Measurements from ENCODE around the gene FLNB.
"Not testable (repeated sequence)": the region's sequence is repeated elsewhere in the genome, so short reads cannot be mapped to it uniquely, and the experiment has no call there.

Gene FLNB

GRCh38 chr3:58034738-58035523 lies 26.7 kb downstream of the FLNB start:
- no peak for DNase-seq

- peak; percentile 64 for DNase-seq
These were observed 27.5 kb downstream of the FLNB start for GRCh38 chr3:58035524-58036255.

GRCh38 chr3:58036293-58037032 lies 28.2 kb downstream of the FLNB start:
- DNase-seq = no peak

DNA sequence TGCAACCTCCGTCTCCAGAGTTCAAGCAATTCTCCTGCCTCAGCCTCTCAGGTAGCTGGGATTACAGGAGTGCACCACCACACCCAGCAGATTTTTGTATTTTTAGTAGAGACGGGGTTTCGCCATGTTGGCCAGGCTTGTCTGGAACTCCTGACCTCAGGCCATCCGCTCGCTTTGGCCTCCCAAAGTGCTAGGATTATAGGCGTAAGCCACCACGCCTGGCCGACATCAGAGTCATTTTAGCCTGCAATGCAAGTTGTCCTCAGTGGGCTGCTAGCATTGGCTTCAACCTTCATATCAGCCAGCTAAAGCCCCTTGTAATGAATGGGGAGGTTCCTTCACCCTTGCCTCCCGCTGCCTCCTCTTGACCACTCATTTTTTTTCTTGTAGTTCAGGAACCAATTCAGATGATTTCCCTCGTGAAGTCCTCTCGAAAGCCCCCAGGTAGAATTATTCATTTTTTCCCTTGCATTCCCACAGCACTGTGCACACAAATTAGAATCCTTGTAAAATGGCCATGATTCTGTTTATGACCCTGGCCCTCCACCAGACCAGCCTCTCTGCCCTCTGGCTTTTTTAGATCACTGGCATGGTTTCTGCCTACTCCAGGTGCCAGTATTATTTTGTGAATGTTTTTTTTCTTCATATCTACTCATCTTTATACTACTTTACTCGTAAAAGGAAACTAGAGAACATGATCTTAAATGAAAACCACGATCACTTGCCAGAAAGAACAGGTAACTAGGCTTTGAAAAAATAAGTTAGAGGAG lies 29.1 kb downstream of the FLNB start:
- DNase-seq = no peak

- no peak for DNase-seq
These were observed 30.6 kb downstream of the FLNB start for GRCh38 chr3:58038675-58039292.

GRCh38 chr3:58039601-58040000 lies 31.4 kb downstream of the FLNB start:
- no peak for DNase-seq

- no peak for DNase-seq
These were observed 33.1 kb downstream of the FLNB start for GRCh38 chr3:58041182-58041825.

GRCh38 chr3:58041826-58042324 lies 33.7 kb downstream of the FLNB start:
- DNase-seq = no peak

DNA sequence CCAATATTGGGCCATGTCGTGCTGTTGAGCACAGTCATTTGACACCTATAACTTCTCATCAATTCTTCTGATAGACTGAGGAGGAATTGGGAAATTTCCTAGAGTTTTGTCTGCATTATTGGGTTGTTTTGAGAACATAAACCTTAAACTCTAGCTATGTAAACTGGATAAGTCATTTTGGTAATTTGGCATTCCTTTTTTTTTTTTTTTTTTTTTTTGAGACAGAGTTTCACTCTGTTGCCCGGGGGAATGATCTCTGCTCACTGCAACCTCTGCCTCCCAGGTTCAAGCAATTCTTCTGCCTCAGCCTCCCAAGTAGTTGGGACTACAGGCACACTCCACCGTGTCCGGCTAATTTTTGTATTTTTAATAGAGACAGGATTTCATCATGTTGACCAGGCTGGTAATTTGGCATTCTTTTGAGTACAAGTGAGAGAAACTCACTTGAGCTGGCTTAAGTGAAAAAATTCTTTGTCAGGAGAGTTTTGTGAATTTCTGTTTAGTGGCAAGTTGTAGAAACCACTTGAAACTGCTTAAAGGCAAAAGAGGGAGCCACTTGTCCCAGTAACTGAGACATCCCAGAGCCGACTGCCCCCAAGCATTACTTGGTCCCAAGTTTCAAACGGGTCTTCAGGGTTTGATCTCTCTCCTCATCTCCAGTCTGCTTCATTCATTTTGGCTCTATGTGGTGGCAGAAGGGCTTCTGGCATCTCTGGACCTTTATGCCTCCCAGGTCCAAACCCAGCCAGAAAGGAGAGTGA lies 34.9 kb downstream of the FLNB start:
- no peak for DNase-seq

GRCh38 chr3:58043933-58044332 lies 35.7 kb downstream of the FLNB start:
- no peak for DNase-seq

- peak; percentile 63 for DNase-seq
These were observed 36.7 kb downstream of the FLNB start for GRCh38 chr3:58044691-58045483.

DNA sequence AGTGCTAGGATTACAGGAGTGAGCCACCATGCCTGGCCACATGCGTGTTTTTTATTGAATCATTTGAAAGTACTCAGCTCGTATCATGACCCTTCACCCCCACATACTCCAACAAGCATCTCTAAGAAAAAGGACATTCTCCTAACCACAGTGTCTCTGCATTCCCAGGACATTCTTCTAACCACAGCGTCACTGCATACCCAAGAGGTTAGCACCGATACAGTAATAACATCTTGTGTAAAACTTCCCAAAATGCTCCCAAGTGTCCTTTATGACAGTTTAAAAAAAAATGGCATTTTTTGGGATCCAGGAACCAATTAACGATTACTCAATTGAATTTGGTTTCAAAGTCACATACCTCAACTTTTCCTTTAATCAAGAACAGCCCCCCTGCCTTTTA lies 39.6 kb downstream of the FLNB start:
- no peak for DNase-seq

DNA sequence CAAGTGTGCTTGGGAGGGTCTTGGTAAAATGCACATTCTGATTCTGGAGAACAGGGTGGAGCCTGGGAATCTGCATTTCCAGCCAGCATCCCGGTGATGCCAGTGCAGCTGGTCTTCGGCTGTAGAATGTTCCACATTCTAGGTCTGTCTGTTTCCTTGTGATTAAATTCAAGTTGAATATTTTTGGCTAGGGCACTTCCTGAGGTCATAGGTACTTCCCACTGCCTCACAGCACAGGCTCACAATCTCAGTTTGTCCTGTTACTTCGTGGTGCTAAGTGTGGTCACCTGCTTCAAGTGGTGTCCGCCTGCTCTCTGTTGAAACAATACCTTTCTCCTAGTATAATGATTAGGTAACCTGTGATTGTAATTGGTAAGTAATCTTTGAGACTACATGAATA lies 40.1 kb downstream of the FLNB start:
- no peak for DNase-seq

GRCh38 chr3:58049143-58049785 lies 41.0 kb downstream of the FLNB start:
- DNase-seq = no peak

DNA sequence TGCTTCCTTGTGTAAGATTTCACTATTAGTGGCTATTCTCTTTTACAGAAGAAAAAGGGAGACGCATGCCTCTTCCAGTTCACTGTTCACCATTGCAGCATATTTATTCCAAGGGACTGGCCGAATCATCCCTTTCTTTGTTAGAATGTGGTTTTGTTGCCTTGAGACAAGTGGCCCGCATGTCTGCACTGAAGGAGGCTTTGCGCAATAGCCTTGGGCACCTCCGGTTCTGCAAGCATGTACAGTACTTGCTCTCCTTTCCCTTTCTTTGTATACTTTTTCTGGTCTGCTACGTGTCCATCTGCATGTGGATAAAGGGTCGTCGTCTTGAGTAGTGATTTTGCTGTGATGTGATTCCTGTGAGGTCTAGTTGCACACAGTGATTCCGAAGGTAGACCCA lies 43.0 kb downstream of the FLNB start:
- no peak for DNase-seq

DNA sequence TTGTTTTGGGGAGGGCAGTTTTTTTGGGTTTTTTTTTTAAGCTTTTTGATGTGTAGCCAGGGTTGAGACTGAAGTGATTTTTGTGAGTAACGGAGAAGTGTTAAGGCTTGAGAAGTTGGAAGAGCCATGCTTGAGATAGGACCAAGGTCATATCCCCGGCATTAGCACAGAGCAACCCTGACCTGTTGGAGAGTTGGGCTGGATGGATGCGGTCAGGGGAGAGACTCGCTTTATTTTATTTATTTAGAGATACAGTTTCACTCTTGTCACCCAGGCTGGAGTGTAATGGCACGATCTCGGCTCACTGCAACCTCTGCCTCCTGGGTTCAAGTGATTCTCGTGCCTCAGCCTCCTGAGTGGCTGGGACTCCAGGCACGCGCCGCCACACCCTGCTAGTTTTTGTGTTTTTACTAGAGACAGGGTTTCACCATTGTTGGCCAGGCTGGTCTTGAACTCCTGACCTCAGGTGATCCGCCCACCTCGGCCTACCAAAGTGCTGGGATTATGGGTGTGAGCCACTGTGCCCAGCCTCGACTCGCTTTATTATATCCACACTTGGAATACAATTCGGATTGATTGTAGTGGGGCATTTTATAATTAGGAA lies 43.5 kb downstream of the FLNB start:
- not testable (repeated sequence) for DNase-seq

DNA sequence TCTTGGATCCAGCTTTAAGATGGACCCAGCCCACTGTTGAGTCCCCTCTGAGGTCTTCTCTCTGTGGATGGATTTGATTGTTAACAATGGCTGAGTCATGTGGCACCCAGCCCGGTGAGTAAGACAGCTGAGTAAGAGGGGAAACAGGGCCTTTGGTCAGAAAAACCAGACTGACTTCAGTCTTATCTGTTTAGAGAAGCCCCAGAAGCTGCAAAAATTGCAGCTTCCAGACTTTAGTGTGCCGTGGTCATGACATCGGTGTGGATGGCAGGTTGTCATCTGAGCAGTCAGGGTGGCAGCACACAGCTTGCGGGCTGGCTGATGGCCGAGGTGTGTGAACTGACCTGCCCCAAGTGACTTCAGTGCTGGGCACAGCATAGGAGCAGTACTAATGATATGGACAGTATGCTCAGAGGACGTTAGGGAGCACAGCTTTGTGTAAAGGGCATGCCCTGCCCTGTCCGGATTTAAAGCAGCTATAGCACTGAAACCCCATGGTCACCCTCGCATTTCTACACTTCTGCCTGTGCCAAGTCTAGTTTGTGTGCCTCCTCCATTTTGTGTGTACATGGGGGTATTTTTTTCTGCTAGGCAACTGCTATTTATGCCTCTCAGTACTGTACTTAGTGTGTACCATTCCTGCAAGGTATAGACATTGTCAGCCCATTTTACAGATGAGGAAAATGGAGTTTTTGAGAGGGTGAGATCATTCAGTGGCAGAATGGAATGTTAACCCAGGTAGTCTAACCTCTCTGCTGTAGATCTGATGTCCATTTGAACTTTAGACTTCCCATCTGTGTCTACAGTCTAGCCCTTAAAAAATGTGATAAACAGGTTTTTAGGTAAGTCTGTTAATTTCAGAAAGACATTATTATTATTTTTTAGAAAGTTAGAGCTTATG lies 44.4 kb downstream of the FLNB start:
- peak; percentile 73 for DNase-seq

- no peak for DNase-seq
These were observed 46.4 kb downstream of the FLNB start for GRCh38 chr3:58054652-58055051.

Measured in left hindlimb (tissue), 1 donor.